ENCODE measurements around the gene NPY5R.

GRCh38 chr4:163393471-163393870 is 49.8 kb downstream of the NPY5R start:
- TF ChIP-seq CTCF (conservative IDR thresholded peaks at IDR 0.05) (no peak), ZFX (IDR thresholded peaks at IDR 0.05) (no peak)
